GM19397 (cell line): ENCODE measurements around the gene KRT36.

ENCODE experiments used
- ATAC-seq: cut with Tn5 transposase; IDR thresholded peaks from one replicate; pipeline ENCODE4 v1.9.1; 2021; ENCODE audit warnings: mild to moderate bottlenecking, moderate library complexity; ENCODE audit not compliant: unreplicated experiment

The KRT36 gene

DNA sequence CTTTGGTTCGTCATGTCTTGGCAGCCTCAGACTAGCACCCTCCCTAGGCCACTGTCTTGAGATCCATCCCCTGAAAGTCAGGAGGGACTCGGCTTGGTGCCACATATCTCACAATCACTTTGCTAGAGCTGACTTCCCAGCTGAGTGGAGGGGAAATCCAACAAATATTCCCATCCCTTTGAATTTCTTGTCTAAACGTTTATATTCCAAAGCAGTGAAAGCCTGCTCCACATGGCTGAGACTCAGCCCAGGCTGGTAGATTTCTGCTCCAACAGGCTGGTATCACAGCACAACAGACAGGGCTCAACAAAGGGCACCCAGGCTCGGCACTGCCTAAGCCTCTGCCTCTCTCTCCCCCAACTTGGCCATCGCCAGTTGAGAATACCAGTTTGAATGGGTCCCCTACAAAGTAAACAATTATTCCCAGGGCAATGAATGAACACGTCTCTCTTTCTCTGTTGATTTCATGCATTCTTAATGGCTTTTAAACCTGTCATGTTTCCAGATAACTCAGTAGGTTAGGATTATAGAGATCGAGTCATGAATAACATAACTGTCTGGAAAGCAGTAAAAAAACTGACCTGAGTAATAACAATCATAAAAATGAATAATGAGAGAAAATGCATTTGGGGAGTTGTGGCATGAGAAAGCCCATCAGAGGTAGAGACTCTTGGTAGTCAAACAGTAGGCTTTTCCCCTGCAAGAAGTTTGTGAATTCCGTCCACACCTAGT, 14.7 kb upstream of the KRT36 start:
- no peak for ATAC-seq

DNA sequence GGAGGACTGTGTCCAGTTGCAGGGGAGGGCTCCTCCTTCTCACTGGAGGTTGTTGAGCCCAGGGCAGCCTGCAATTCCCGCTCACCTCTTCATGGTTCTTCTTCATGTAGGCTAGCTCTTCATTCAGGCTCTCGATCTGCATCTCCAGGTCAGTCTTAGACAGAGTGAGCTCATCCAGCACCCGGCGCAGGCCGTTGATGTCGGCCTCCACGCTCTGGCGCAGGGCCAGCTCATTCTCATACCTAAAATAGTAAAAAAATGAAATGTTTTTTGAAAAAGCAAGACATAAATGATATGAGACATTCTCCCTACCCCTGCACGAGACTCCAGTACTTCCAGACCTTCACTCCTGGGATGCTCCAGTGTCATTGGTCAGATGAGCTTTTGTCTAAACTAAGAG, 13.5 kb upstream of the KRT36 start:
- ATAC-seq = no peak

DNA sequence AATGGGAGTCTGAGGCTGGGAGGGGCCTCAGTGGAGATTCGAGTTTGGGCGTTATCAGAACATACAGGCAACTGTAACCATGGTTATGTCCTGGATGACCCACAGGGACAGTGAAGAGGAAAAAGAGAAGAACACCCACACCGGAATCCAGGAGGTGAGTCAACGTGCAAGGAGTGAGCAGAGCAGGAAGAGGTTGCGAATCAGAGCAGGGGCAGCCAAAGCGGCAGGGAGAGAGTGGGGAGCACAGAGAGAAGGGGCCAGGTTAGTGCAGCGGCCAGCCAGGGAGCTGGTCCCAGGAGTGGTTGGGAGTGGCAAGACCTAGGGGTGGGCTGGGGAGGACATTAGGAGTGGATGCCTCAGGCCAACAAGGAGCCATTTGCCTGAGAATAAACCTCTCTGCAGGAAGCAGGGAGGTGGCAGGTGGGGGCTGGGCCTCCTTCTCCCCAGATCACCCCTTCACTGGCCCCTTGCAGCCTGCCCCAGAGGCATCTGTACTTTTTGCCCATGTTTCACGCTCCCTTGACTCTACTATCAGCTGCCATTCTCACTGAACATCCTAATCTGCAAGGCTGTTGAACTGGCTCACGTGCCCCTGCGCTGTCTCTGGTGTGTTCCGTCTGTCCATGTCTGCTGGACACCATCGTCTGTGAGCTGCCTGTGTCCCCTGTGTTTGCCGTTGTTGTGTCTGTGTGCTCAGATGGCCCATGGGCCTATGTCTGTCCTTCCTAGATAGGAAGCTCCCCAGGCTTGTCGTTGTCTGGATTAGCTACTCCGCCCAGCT, 10.6 kb upstream of the KRT36 start:
- no peak for ATAC-seq

DNA sequence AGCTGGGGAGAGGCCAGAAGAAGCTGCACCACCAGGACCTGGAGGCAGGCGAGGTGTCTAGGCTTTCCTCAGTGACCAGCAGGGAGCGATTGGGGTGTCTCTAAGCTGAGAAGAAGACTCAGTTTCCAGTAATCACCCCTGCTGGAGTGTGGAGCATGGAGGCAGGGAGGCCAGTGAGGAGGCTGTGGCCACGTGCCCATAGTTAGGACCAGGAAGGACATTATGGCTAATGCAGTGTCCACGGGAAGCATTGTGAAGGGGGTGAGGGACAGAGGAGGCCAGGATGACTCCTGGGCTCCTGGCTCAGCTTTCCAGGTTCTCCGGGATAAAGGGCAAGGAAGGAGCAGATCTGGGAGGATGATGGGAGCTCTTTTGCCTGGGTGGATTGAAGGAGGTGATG, 10.0 kb upstream of the KRT36 start:
- no peak for ATAC-seq

DNA sequence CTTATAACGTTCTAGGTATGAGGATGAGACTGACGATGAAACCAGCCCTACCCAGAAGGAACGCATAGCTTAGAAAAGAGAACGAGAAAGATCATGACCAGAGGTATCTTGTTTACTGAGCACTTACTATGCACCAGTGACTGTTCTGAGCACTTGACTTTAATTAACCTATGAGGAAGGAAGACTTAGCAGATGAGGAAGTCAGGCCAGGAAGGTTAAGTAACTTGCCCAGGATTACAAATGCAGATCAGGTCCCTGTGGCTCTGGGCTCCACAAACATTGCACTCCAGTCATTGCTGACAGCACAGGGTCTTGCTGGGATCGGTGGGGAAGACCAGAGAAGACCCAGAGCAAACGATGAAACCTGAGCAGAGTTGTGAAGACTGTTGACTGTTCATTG, 8.6 kb upstream of the KRT36 start:
- no peak for ATAC-seq

GRCh38 chr17:41496803-41497484, 7.2 kb upstream of the KRT36 start:
- peak; percentile 64 for ATAC-seq

DNA sequence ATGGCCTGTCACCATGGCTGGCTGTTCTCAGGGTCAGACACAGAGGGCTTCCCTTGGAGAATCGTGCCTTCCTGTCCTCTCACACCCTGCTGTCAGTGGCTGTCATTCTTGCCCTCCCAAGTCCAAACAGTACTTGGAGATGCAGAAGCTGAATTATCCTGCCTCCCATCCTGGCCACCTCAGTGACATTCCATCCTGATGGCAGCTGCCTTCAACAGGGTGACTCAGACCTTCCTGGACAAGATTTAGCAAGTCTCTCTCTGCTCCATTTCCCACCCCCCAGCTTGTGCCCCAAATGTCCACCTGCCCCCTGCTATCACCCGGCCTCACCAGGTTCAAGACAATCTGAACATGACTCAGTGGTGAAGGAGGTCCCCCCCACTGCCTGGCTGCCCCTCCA, 4.8 kb upstream of the KRT36 start:
- no peak for ATAC-seq

GRCh38 chr17:41492771-41493170, 3.1 kb upstream of the KRT36 start:
- ATAC-seq = no peak

GRCh38 chr17:41492351-41492750, 2.6 kb upstream of the KRT36 start:
- ATAC-seq = no peak

DNA sequence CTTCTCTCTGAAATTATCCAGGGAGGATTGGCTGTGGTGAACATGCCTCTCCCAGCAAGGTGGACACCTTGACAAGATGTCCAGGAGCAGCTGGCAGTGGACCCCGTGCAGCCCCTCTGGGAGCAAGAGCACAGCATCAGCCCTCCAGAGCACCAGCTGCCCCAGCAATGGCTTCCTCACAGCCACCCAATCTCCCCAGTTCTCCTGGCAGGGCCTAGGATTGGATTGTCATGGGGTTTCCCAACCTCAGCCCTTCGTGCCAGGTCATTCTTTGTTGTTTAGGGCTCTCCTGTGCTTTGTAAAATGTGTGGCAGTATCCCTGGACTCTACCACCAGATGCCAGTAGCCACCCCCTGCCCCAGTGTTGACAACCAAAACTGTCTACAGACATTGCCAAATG, 1.8 kb upstream of the KRT36 start:
- ATAC-seq = no peak

DNA sequence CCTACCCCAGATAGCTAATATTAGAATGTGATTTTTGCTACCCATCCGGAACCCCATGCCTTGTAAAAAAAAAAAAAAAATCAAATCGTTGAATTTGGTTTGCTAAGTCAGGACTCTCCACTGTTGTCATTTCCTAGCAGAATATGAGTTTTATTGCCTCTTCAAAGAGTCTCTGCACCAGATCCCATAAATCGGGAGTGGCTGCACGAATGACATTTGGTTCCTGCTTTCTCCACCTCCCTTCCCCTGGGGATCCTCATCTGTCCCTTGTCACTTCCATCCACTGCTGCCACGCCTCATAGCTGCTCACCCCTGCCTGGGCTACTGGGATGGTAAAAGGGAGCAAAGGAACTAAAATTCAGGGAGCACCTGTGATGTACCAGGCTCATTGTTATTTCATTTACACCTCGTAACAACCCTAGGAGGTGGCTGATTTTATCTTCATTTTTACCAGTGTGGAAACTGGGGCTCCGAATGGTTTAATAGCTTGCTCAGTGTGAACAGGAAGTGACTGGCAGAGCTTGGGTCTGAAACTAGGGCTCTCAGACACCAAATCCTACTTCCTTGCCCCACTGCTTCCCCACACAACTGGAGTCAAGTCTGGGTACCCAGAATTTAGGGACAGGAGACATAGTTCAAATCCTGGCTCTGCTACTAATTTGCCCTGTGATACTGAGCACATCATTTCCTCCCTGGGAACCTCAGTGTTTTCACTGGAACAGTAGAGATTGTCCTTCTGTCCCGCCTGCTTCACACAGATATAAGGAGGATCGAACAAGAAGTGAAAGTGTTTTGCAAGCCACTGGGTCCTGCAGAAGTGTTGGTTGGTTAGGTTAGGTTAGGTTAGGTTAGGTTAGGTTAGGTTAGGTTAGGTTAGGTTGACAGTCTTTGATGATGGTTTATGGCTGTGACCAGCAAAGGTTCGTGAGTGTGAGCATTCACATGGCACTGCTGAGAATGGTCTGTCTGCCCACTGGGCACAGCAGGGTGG, 585 bp upstream of the KRT36 start:
- no peak for ATAC-seq

- ATAC-seq = no peak
Measured at GRCh38 chr17:41486809-41487530, 2.7 kb downstream of the KRT36 start.

- ATAC-seq = no peak
Measured at GRCh38 chr17:41486316-41486715, 3.4 kb downstream of the KRT36 start.

- ATAC-seq = no peak
Measured at GRCh38 chr17:41484920-41485904, 4.5 kb downstream of the KRT36 start.

- ATAC-seq = no peak
Measured at GRCh38 chr17:41483991-41484826, 5.5 kb downstream of the KRT36 start.

GRCh38 chr17:41483531-41483930, 6.2 kb downstream of the KRT36 start:
- ATAC-seq = no peak

DNA sequence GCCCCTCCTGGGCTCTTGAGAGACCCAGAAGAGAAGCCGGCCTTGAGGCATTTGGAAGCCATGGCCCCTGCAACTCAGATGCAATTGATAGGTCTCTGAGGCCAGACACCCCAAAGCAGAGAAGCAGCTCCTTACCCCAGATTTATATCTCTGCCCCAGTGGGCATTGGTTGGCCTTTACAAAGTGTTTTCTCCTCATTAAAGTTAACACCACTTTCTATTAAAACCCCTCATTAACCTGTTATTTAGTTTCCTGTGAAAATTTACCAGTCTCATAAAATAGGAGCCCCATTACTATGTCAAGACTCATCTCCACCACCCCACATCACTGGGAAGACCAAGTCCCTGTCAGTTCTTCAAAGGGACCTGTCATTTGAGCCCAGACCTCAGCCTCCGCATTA, 8.7 kb downstream of the KRT36 start, which contains the start of gene KRT35:
Gene KRT35 (minus strand): TSS at position 116 of the 400 bp plus-strand sequence. CDS start 54 bp downstream, at position 62.
- no peak for ATAC-seq

DNA sequence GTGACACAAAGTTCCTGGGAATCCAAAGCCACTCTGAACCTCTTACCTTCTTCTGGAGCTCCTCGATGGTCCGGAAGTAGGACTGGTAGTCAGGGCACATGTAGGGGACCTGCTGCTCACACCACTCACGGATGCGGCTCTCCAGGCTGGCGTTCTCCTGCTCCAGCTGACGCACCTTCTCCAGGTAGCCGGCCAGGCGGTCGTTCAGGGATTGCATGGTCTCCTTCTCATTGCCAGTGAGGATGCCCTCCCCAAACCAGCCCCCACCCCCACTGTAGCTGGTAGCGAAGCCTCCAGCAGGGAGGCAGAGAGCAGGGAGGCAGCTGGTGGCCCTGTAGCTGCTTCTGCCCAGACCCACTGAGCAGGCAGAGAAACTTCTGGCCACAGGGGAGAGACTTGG, 9.1 kb downstream of the KRT36 start:
- no peak for ATAC-seq
